ENCODE measurements around the gene ELN. TPM values are rescaled to one million over a fixed set of nuclear protein-coding genes. Genes with fewer than 3 reads are reported as not detected.

The ELN gene
- total RNA-seq, 1 donor from 2014 or later, result 0.47 TPM

DNA sequence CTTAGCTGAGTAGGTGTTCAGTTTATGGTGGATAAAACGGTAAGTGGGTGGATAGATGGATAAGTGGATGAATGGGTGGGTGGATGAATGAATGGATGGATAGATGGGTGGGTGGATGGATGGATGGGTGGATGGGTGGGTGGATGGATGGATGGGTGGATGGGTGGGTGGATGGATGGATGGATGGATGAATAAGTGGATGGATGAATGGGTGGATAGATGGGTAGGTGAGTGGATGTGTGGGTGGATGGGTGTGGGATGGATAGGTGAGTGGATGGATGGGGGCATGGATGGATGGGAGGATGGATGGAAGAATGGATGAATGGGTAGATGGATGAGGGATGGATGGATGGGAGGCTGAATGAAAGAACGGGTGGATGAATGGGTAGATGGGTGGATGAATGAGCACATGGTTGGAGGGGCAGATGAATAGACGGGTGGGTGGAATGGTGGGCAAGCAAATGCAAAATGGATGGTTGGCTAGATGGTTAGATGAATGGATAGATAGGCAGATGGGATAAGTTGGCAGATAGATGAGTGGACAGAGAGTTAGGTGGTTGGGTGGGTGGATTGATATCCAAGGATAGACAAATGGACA lies 25.7 kb downstream of the ELN start:
- TF ChIP-seq EZH2phosphoT487 (IDR thresholded peaks at IDR 0.05) (no peak), EZH2 (IDR thresholded peaks at IDR 0.05) (no peak)
- TF ChIP-seq, protein P1, sequence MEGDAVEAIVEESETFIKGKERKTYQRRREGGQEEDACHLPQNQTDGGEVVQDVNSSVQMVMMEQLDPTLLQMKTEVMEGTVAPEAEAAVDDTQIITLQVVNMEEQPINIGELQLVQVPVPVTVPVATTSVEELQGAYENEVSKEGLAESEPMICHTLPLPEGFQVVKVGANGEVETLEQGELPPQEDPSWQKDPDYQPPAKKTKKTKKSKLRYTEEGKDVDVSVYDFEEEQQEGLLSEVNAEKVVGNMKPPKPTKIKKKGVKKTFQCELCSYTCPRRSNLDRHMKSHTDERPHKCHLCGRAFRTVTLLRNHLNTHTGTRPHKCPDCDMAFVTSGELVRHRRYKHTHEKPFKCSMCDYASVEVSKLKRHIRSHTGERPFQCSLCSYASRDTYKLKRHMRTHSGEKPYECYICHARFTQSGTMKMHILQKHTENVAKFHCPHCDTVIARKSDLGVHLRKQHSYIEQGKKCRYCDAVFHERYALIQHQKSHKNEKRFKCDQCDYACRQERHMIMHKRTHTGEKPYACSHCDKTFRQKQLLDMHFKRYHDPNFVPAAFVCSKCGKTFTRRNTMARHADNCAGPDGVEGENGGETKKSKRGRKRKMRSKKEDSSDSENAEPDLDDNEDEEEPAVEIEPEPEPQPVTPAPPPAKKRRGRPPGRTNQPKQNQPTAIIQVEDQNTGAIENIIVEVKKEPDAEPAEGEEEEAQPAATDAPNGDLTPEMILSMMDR (IDR thresholded peaks at IDR 0.05), result no peak
- no peak overlapping the region for H3K4me3 Mint-ChIP-seq
- Histone ChIP-seq H4K20me1 (ENCODE audit: low read depth) (no peaks in the 10 kb centered on the region), H3K36me3 (no peaks in the 10 kb centered on the region), H3K27ac (no peak overlapping the region), H3K79me2 (ENCODE audit: low read depth) (no peaks in the 10 kb centered on the region), H3K27me3 (no peaks in the 10 kb centered on the region), H3K4me3 (no peak overlapping the region), H3K4me1 (no peaks in the 10 kb centered on the region), H3K4me2 (no peak overlapping the region), H3K9me3 (ENCODE audit: low read depth) (no peaks in the 10 kb centered on the region), H3F3A (ENCODE audit: low read depth) (no peaks in the 10 kb centered on the region), H2AFZ (replicated peaks) (no peak overlapping the region), H3K9ac (no peak overlapping the region)
- no peaks in the 10 kb centered on the region for H3K4me1 Mint-ChIP-seq
- no peaks in the 10 kb centered on the region for H3K36me3 Mint-ChIP-seq
- peaks cover 6% of the 10 kb centered on the region for H3K27me3 Mint-ChIP-seq (ENCODE audit: insufficient read depth, low read depth)
- no peak overlapping the region for H3K27ac Mint-ChIP-seq
- no peaks in the 10 kb centered on the region for H3K9me3 Mint-ChIP-seq
- no peak for DNase-seq (ENCODE audit: low spot score)

DNA sequence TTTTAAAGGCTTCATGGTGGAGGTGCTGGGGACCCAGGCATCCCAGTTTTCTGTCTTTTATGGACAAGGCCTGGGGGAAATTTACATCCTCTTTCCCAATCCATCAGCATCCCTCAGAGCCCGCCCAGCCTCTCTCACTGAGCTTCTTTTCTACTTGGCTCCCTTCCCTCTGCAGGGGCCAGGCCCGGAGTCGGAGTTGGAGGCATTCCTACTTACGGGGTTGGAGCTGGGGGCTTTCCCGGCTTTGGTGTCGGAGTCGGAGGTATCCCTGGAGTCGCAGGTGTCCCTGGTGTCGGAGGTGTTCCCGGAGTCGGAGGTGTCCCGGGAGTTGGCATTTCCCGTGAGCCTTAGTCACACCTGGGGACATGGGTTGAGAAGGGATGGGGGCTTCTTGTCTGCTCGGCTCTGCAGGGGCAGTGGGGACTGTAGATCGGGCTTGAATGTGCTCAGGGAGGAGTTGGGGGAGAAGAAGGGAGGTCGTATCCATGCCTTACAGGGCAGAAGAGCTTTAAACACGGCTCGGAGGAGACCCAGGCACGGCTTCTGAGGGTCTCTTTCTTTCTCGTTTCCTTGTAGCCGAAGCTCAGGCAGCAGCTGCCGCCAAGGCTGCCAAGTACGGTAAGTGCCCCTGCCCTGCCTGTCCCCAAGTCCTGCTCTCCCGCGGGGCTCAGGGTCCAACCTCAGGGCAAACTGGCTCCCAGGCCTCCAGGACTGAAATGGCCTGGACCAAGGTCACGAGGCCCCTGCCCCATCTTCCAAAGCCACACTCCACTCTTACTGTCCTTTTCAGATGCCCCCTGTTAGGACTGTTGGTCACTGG lies 28.3 kb downstream of the ELN start:
- H3K9ac ChIP-seq, result no peak overlapping the region
- no peaks in the 10 kb centered on the region for H3K27me3 ChIP-seq
- H3K9me3 Mint-ChIP-seq, result no peaks in the 10 kb centered on the region
- H3K27ac Mint-ChIP-seq, result no peak overlapping the region
- no peaks in the 10 kb centered on the region for H3K36me3 ChIP-seq
- H2AFZ ChIP-seq (replicated peaks), result no peak overlapping the region
- H3K4me3 ChIP-seq, result no peak overlapping the region
- TF ChIP-seq EZH2 (IDR thresholded peaks at IDR 0.05), result no peak
- H3K4me1 ChIP-seq, result no peaks in the 10 kb centered on the region
- H3K9me3 ChIP-seq (ENCODE audit: low read depth), result no peaks in the 10 kb centered on the region
- H3K79me2 ChIP-seq (ENCODE audit: low read depth), result no peaks in the 10 kb centered on the region
- no peaks in the 10 kb centered on the region for H4K20me1 ChIP-seq (ENCODE audit: low read depth)
- H3K4me1 Mint-ChIP-seq, result no peaks in the 10 kb centered on the region
- no peak overlapping the region for H3K27ac ChIP-seq
- DNase-seq (ENCODE audit: low spot score), result no peak
- peaks cover 6% of the 10 kb centered on the region for H3K27me3 Mint-ChIP-seq (ENCODE audit: insufficient read depth, low read depth)
- no peaks in the 10 kb centered on the region for H3K36me3 Mint-ChIP-seq
- H3K4me2 ChIP-seq, result no peak overlapping the region
- no peaks in the 10 kb centered on the region for H3F3A ChIP-seq (ENCODE audit: low read depth)
- no peak overlapping the region for H3K4me3 Mint-ChIP-seq

DNA sequence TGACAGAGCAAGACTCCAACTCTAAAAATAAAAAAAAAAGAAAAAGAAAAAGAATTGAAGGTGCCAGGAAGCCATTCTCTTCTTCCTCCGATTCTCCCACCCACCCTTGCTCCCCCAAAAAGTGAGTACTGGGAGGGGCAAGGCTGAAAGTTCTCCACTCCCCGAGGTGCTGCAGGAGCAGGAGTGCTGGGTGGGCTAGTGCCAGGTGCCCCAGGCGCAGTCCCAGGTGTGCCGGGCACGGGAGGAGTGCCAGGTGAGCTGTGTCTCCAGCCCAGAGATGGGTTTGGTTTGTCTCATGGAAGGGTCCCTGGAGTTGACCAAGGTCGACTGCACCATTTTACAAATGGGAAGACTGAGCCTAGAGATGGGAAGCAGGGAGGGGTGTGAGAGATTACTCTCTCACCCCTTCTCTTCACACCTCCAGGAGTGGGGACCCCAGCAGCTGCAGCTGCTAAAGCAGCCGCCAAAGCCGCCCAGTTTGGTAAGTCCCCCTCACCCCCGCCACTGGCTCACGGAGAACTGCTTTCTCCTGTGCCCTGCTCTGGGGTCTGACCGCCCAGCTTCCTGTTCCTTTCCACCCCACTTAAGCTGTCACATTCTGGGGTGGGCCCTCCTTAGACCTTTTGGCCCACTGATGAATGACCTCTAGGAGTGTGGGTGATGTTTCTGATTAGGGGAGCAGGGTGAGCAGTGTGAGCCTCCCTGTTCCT lies 29.4 kb downstream of the ELN start:
- no peak for DNase-seq (ENCODE audit: low spot score)
- TF ChIP-seq, protein P1 (IDR thresholded peaks at IDR 0.05), result no peak
- TF ChIP-seq EZH2phosphoT487 (IDR thresholded peaks at IDR 0.05) (no peak), EZH2 (IDR thresholded peaks at IDR 0.05) (no peak)
- H3K4me3 ChIP-seq, result no peak overlapping the region
- Mint-ChIP-seq H3K36me3 (no peaks in the 10 kb centered on the region), H3K4me1 (peaks cover 4% of the 10 kb centered on the region), H3K27me3 (ENCODE audit: insufficient read depth, low read depth) (peaks cover 6% of the 10 kb centered on the region), H3K4me3 (no peak overlapping the region), H3K9me3 (no peaks in the 10 kb centered on the region), H3K27ac (no peak overlapping the region)
- no peaks in the 10 kb centered on the region for H3F3A ChIP-seq (ENCODE audit: low read depth)
- H3K4me1 ChIP-seq, result no peaks in the 10 kb centered on the region
- H2AFZ ChIP-seq (replicated peaks), result no peak overlapping the region
- H4K20me1 ChIP-seq (ENCODE audit: low read depth), result no peaks in the 10 kb centered on the region
- no peak overlapping the region for H3K27ac ChIP-seq
- H3K9ac ChIP-seq, result no peak overlapping the region
- H3K9me3 ChIP-seq (ENCODE audit: low read depth), result no peaks in the 10 kb centered on the region
- no peak overlapping the region for H3K4me2 ChIP-seq
- H3K27me3 ChIP-seq, result no peaks in the 10 kb centered on the region
- H3K36me3 ChIP-seq, result no peaks in the 10 kb centered on the region
- H3K79me2 ChIP-seq (ENCODE audit: low read depth), result no peaks in the 10 kb centered on the region
